ENCODE data around the gene ZNF768. TPM values are rescaled to one million over a fixed set of nuclear protein-coding genes. Genes with fewer than 3 reads are reported as not detected.

ZNF768 gene
- total and polyA plus RNA-seq, 2 of the 13 experiments (the other 11 are each of a cell fraction or from before 2014, with no cell fraction given): 26.7 to 34.4 TPM

DNA sequence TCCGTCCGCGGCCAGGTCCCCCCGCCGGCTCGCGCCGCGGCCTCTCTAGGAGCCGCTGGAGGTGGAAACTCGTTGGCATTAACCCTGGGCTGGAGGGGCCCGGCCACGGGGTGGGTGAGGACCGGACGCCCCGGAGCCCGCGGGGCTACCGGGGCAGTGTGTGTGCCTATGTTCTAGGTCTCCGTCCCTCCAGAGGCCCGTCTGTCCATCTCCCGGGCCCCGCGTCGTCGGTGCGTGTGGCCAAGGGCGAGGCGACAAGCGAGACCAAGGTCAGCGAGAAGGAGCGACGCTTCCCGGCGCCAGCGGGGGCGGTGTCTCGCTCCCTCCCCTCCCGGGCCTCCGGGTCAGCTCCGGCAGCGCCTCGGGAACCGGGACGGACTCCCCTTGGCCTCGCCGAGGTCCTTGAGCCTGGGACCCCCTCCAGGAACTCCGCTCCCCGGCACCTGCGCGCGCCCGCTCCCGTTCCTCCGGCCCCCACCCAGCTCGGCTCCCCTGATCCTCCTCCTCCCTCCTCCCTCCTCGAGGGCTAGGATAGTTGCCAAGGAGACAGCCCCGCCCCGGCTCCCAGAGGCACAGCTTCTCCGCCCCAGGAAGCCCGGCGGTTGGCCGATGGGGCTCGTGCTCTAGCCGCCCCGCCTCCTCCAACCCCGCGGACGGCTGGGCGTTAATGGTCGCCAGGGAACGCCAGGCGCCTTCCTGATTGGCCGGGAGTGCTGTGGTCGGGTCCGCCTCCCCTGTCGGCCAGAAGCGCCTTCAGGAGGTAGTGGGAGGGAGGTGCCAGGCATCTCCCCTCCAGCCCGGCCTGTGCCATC, 663 bp upstream of the ZNF768 start (continued):
- TF ChIP-seq ZFP91 (CRISPR knock-in tag; IDR thresholded peaks at IDR 0.05; ENCODE audit: borderline replicate concordance) (peak; percentile 88; the same call in 1 of the 2 replicates), ZBTB7A (CRISPR knock-in tag; IDR thresholded peaks at IDR 0.05) (no peak), ZNF879 (CRISPR knock-in tag; IDR thresholded peaks at IDR 0.05) (no peak), EED (CRISPR knock-in tag; IDR thresholded peaks at IDR 0.05) (no peak), ZNF713 (CRISPR knock-in tag; IDR thresholded peaks at IDR 0.05) (0 out of 2 replicates have a peak, but pooled peaks have one; percentile 78), ZNF616 (CRISPR knock-in tag; IDR thresholded peaks at IDR 0.05; ENCODE audit: low read depth) (peak; percentile 62; the same call in 1 of the 2 replicates), MYC (CRISPR knock-in tag; IDR thresholded peaks at IDR 0.05; ENCODE audit: borderline replicate concordance) (peak; percentile 56), USF2 (IDR thresholded peaks at IDR 0.05; ENCODE audit: low read depth, low read length) (no peak), USF2 (CRISPR knock-in tag; IDR thresholded peaks at IDR 0.05; ENCODE audit: borderline replicate concordance) (no peak), RAD21 (CRISPR knock-in tag; IDR thresholded peaks at IDR 0.05) (peak; percentile 75), DR1 (CRISPR knock-in tag; IDR thresholded peaks at IDR 0.05) (peak; percentile 17; the same call in 1 of the 2 replicates), ZFY (CRISPR knock-in tag; IDR thresholded peaks at IDR 0.05) (peak; percentile 65), ZNF343 (CRISPR knock-in tag; IDR thresholded peaks at IDR 0.05) (0 out of 2 replicates have a peak, but pooled peaks have one; percentile 6), GABPA (IDR thresholded peaks at IDR 0.05; ENCODE audit: low read depth, low read length) (peak; percentile 78), GABPA (CRISPR knock-in tag; IDR thresholded peaks at IDR 0.05; ENCODE audit: low read depth) (peak; percentile 90), ZNF691 (CRISPR knock-in tag; IDR thresholded peaks at IDR 0.05; ENCODE audit: borderline replicate concordance, low read depth) (peak; percentile 15; the same call in 1 of the 2 replicates)
- TF ChIP-seq, protein P1, sequence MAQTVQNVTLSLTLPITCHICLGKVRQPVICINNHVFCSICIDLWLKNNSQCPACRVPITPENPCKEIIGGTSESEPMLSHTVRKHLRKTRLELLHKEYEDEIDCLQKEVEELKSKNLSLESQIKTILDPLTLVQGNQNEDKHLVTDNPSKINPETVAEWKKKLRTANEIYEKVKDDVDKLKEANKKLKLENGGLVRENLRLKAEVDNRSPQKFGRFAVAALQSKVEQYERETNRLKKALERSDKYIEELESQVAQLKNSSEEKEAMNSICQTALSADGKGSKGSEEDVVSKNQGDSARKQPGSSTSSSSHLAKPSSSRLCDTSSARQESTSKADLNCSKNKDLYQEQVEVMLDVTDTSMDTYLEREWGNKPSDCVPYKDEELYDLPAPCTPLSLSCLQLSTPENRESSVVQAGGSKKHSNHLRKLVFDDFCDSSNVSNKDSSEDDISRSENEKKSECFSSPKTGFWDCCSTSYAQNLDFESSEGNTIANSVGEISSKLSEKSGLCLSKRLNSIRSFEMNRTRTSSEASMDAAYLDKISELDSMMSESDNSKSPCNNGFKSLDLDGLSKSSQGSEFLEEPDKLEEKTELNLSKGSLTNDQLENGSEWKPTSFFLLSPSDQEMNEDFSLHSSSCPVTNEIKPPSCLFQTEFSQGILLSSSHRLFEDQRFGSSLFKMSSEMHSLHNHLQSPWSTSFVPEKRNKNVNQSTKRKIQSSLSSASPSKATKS (CRISPR knock-in tag; IDR thresholded peaks at IDR 0.05): no peak
- TF ChIP-seq, protein P2, sequence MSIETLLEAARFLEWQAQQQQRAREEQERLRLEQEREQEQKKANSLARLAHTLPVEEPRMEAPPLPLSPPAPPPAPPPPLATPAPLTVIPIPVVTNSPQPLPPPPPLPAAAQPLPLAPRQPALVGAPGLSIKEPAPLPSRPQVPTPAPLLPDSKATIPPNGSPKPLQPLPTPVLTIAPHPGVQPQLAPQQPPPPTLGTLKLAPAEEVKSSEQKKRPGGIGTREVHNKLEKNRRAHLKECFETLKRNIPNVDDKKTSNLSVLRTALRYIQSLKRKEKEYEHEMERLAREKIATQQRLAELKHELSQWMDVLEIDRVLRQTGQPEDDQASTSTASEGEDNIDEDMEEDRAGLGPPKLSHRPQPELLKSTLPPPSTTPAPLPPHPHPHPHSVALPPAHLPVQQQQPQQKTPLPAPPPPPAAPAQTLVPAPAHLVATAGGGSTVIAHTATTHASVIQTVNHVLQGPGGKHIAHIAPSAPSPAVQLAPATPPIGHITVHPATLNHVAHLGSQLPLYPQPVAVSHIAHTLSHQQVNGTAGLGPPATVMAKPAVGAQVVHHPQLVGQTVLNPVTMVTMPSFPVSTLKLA (IDR thresholded peaks at IDR 0.05): peak; percentile 88
- TF ChIP-seq, protein P3, sequence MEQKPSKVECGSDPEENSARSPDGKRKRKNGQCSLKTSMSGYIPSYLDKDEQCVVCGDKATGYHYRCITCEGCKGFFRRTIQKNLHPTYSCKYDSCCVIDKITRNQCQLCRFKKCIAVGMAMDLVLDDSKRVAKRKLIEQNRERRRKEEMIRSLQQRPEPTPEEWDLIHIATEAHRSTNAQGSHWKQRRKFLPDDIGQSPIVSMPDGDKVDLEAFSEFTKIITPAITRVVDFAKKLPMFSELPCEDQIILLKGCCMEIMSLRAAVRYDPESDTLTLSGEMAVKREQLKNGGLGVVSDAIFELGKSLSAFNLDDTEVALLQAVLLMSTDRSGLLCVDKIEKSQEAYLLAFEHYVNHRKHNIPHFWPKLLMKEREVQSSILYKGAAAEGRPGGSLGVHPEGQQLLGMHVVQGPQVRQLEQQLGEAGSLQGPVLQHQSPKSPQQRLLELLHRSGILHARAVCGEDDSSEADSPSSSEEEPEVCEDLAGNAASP (CRISPR knock-in tag; IDR thresholded peaks at IDR 0.05; ENCODE audit: borderline replicate concordance): 0 out of 2 replicates have a peak, but pooled peaks have one; percentile 23

All from HepG2 (cell line).